ENCODE data around the gene REN.

REN gene

GRCh38 chr1:204166219-204166618, at the start of gene REN:
REN (minus strand) TSS chr1:204166337; CDS start chr1:204166293, 44 bp downstream.
- TF ChIP-seq CTCF (conservative IDR thresholded peaks at IDR 0.05): no peak
- H3K27ac ChIP-seq: no peak within 1 kb of the TSS

GRCh38 chr1:204213668-204214662, 47.8 kb upstream of the REN start, which contains the start of gene GOLT1A:
GOLT1A (minus strand) TSS chr1:204213988; CDS start chr1:204213906, 82 bp downstream.
- peak within 1 kb of the TSS; percentile 66; the same call in 1 of the 2 replicates for H3K27ac ChIP-seq
- TF ChIP-seq CTCF (conservative IDR thresholded peaks at IDR 0.05): peak; percentile 75

GRCh38 chr1:204212715-204213114, 46.6 kb upstream of the REN start:
- no peak for TF ChIP-seq CTCF (conservative IDR thresholded peaks at IDR 0.05)
- H3K27ac ChIP-seq: no peak overlapping the region

- TF ChIP-seq CTCF (conservative IDR thresholded peaks at IDR 0.05): no peak
- H3K27ac ChIP-seq: no peak overlapping the region
Observed at GRCh38 chr1:204211046-204211445, 44.9 kb upstream of the REN start.

GRCh38 chr1:204207136-204207616, 41.0 kb upstream of the REN start:
- TF ChIP-seq CTCF (conservative IDR thresholded peaks at IDR 0.05): peak; percentile 96
- no peak overlapping the region for H3K27ac ChIP-seq

GRCh38 chr1:204206121-204206520, 40.0 kb upstream of the REN start:
- no peak for TF ChIP-seq CTCF (conservative IDR thresholded peaks at IDR 0.05)
- H3K27ac ChIP-seq: no peak overlapping the region

- no peak overlapping the region for H3K27ac ChIP-seq
- no peak for TF ChIP-seq CTCF (conservative IDR thresholded peaks at IDR 0.05)
Observed at GRCh38 chr1:204205486-204205885, 39.3 kb upstream of the REN start.
